ENCODE measurements around the gene ARL15.
"Not testable (repeated sequence)": the region's sequence is repeated elsewhere in the genome, so short reads cannot be mapped to it uniquely, and the experiment has no call there.

GRCh38 chr5:53836851-53837430 lies 473.4 kb downstream of the ARL15 start:
- not testable (repeated sequence) for TF ChIP-seq CTCF, POLR2A, POLR2AphosphoS5 (IDR thresholded peaks at IDR 0.05)

Measured in breast epithelium (tissue), 3 donors.